ENCODE results near the gene LRRK1. TPM values are rescaled to one million over a fixed set of nuclear protein-coding genes. Genes with fewer than 3 reads are reported as not detected.

Gene LRRK1
- total RNA-seq, 4 donors from 2014 or later, result 14.1 to 31.5 (median 16.8) TPM

DNA sequence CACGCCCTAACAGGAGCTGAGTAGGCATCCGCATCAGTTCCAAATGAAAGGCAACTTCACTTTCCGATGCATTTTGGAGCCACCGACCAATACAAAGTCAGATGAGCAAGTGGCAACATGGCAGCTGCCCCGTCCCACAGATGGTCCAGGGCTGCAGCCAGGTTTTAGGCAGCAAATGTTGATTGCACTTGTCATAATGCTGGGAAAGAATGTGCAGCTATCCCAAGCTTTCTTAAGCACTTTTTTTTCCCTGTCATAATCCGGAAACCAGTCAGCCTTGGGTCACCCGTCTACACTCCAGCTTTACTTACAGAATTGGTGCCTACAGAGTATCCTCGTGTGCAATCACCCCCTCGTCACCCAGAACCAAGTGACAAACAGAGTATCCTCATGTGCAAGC is 185.0 kb downstream of the LRRK1 start:
- Histone ChIP-seq H3K36me3 (peaks cover 0 to 6% (median 0%) of the 10 kb centered on the region in 3 donors), H3K27me3 (no peaks in the 10 kb centered on the region), H3K4me1 (peaks cover 0 to 12% (median 0%) of the 10 kb centered on the region in 4 donors), H3K27ac (no peak overlapping the region), H3K9me3 (no peaks in the 10 kb centered on the region), H3K4me3 (no peak overlapping the region)
- 90 to 93% methylated on average over 9 of the region's 9 CpGs for WGBS, 2 donors
- TF ChIP-seq POLR2A (IDR thresholded peaks at IDR 0.05) (no peak), EP300 (IDR thresholded peaks at IDR 0.05) (no peak), CTCF (IDR thresholded peaks at IDR 0.05) (no peak)
- DNase-seq (ENCODE audit: low spot score in 2 of 2), result no peak

GRCh38 chr15:101105059-101105891 is 186.1 kb downstream of the LRRK1 start:
- no peak for TF ChIP-seq EP300 (IDR thresholded peaks at IDR 0.05)
- TF ChIP-seq CTCF (IDR thresholded peaks at IDR 0.05), result no peak
- no peak for TF ChIP-seq POLR2A (IDR thresholded peaks at IDR 0.05)
- 65 to 77% methylated on average over 7 of the region's 7 CpGs for WGBS, 2 donors

GRCh38 chr15:101107101-101107500 is 187.9 kb downstream of the LRRK1 start:
- peaks cover 0 to 12% (median 0%) of the 10 kb centered on the region in 4 donors for H3K4me1 ChIP-seq
- TF ChIP-seq CTCF (IDR thresholded peaks at IDR 0.05) (no peak), POLR2A (IDR thresholded peaks at IDR 0.05) (no peak), EP300 (IDR thresholded peaks at IDR 0.05) (no peak)
- DNase-seq (ENCODE audit: low spot score in 2 of 2), result no peak
- 83 to 89% methylated on average over 7 of the region's 7 CpGs for WGBS, 2 donors
- H3K27me3 ChIP-seq, result no peaks in the 10 kb centered on the region
- H3K9me3 ChIP-seq, result no peaks in the 10 kb centered on the region
- no peak overlapping the region for H3K27ac ChIP-seq
- no peak overlapping the region for H3K4me3 ChIP-seq
- H3K36me3 ChIP-seq, result peaks cover 0 to 6% (median 0%) of the 10 kb centered on the region in 3 donors

More at GRCh38 chr15:101105059-101105891, 186.1 kb downstream of the LRRK1 start:
- Histone ChIP-seq H3K27me3 (no peaks in the 10 kb centered on the region), H3K27ac (no peak overlapping the region), H3K36me3 (peaks cover 0 to 6% (median 0%) of the 10 kb centered on the region in 3 donors), H3K4me1 (peaks cover 0 to 12% (median 0%) of the 10 kb centered on the region in 4 donors), H3K9me3 (no peaks in the 10 kb centered on the region), H3K4me3 (no peak overlapping the region)
- DNase-seq (ENCODE audit: low spot score in 2 of 2), result no peak

- H3K4me3 ChIP-seq, result no peak overlapping the region
- DNase-seq (ENCODE audit: low spot score in 2 of 2), result no peak
- peaks cover 0 to 12% (median 0%) of the 10 kb centered on the region in 4 donors for H3K4me1 ChIP-seq
- 86 to 88% methylated on average over 6 of the region's 6 CpGs for WGBS, 2 donors
- H3K9me3 ChIP-seq, result no peaks in the 10 kb centered on the region
- H3K27ac ChIP-seq, result no peak overlapping the region
- H3K27me3 ChIP-seq, result no peaks in the 10 kb centered on the region
- H3K36me3 ChIP-seq, result peaks cover 0 to 6% (median 0%) of the 10 kb centered on the region in 3 donors
- TF ChIP-seq EP300 (IDR thresholded peaks at IDR 0.05) (no peak), POLR2A (IDR thresholded peaks at IDR 0.05) (no peak), CTCF (IDR thresholded peaks at IDR 0.05) (no peak)
These were observed 188.7 kb downstream of the LRRK1 start for GRCh38 chr15:101107625-101108460.

GRCh38 chr15:101108461-101108775 is 189.3 kb downstream of the LRRK1 start:
- Histone ChIP-seq H3K36me3 (peaks cover 0 to 6% (median 0%) of the 10 kb centered on the region in 3 donors), H3K9me3 (no peaks in the 10 kb centered on the region), H3K4me3 (no peak overlapping the region), H3K4me1 (peaks cover 0 to 12% (median 0%) of the 10 kb centered on the region in 4 donors), H3K27me3 (no peaks in the 10 kb centered on the region), H3K27ac (no peak overlapping the region)
- TF ChIP-seq EP300 (IDR thresholded peaks at IDR 0.05), result no peak
- TF ChIP-seq CTCF (IDR thresholded peaks at IDR 0.05), result no peak
- TF ChIP-seq POLR2A (IDR thresholded peaks at IDR 0.05), result no peak
- no peak for DNase-seq (ENCODE audit: low spot score in 2 of 2)
- 91 to 100% methylated on average over 8 to 10 of the region's 10 CpGs for WGBS, 2 donors
